Bronchial epithelial cell (primary cell): ENCODE measurements around the gene ABHD18. TPM values are rescaled to one million over a fixed set of nuclear protein-coding genes. Genes with fewer than 3 reads are reported as not detected.
"Not testable (repeated sequence)": the region's sequence is repeated elsewhere in the genome, so short reads cannot be mapped to it uniquely, and the experiment has no call there.

Experiments
- DNase-seq: peaks from one replicate; pipeline ENCODE4 v3.0.0-alpha.2; 2010; ENCODE audit warnings: low read depth
- FAIRE-seq: peaks from 2 replicates; lab custom pipeline; 2011; peaks lifted over from hg19 to GRCh38; lab: Jason Lieb, UNC
- H3K27me3 ChIP-seq: 2 replicates; pipeline ENCODE4 v1.5.1; 2011; ENCODE audit warnings: low read length; ENCODE audit not compliant: control insufficient read depth, insufficient read depth
- H3K36me3 ChIP-seq: 2 replicates; pipeline ENCODE4 v1.5.1; 2011; ENCODE audit warnings: low read length; ENCODE audit not compliant: control insufficient read depth, insufficient read depth
- H3K4me3 ChIP-seq: 2 replicates; pipeline ENCODE4 v1.5.1; 2011; ENCODE audit warnings: mild to moderate bottlenecking, low read depth, low read length, control low read depth
- CTCF ChIP-seq: IDR thresholded peaks from 2 replicates; pipeline ENCODE4 v1.5.1; 2011; ENCODE audit warnings: mild to moderate bottlenecking, moderate library complexity, low read length, control low read depth, inconsistent platforms; ENCODE audit not compliant: insufficient read depth, severe bottlenecking
- total RNA-seq: library from RNA; depleted of rRNA; stranded (reverse); fragments of >200 nt; gene quantifications from 2 replicates; pipeline ENCODE4 v1.2.1, GENCODE V29; 2014

The ABHD18 gene
- total RNA-seq, 1 donor from 2014 or later: 7.1 TPM

GRCh38 chr4:128031756-128032384 lies 66.7 kb downstream of the ABHD18 start:
- DNase-seq (no peak), FAIRE-seq (no peak)
- no peaks in the 10 kb centered on the region for H3K27me3 ChIP-seq
- H3K4me3 ChIP-seq: no peak overlapping the region
- H3K36me3 ChIP-seq: no peaks in the 10 kb centered on the region
- no peak for TF ChIP-seq CTCF

GRCh38 chr4:128039568-128039967 lies 74.4 kb downstream of the ABHD18 start:
- H3K27me3 ChIP-seq: no peaks in the 10 kb centered on the region
- DNase-seq (no peak), FAIRE-seq (no peak)
- H3K4me3 ChIP-seq: no peak overlapping the region
- TF ChIP-seq CTCF: no peak
- no peaks in the 10 kb centered on the region for H3K36me3 ChIP-seq

GRCh38 chr4:128047019-128047418 lies 81.8 kb downstream of the ABHD18 start:
- not testable (repeated sequence) for H3K4me3 ChIP-seq, H3K36me3 ChIP-seq, DNase-seq, FAIRE-seq, H3K27me3 ChIP-seq

DNA sequence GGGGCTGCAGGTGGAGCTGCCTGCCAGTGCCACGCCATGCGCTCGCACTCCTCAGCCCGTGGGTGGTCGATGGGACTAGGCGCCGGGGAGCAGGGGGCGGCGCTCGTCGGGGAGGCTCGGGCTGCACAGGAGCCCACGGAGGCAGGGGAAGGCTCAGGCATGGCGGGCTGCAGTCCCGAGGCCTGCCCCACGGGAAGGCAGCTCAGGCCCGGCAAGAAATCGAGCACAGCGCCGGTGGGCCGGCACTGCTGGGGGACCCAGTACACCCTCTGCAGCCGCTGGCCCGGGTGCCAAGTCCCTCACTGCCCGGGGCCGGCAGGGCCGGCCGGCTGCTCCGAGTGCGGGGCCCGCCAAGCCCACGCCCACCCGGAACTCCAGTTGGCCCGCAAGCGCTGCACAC lies 82.3 kb downstream of the ABHD18 start:
- not testable (repeated sequence) for H3K27me3 ChIP-seq, DNase-seq, FAIRE-seq, H3K36me3 ChIP-seq, H3K4me3 ChIP-seq

GRCh38 chr4:128051229-128051628 lies 86.0 kb downstream of the ABHD18 start:
- FAIRE-seq, H3K27me3 ChIP-seq, DNase-seq, H3K36me3 ChIP-seq, H3K4me3 ChIP-seq: not testable (repeated sequence)

- not testable (repeated sequence) for H3K36me3 ChIP-seq, H3K27me3 ChIP-seq, FAIRE-seq, H3K4me3 ChIP-seq, DNase-seq
These were observed 89.7 kb downstream of the ABHD18 start for GRCh38 chr4:128054907-128055306.

DNA sequence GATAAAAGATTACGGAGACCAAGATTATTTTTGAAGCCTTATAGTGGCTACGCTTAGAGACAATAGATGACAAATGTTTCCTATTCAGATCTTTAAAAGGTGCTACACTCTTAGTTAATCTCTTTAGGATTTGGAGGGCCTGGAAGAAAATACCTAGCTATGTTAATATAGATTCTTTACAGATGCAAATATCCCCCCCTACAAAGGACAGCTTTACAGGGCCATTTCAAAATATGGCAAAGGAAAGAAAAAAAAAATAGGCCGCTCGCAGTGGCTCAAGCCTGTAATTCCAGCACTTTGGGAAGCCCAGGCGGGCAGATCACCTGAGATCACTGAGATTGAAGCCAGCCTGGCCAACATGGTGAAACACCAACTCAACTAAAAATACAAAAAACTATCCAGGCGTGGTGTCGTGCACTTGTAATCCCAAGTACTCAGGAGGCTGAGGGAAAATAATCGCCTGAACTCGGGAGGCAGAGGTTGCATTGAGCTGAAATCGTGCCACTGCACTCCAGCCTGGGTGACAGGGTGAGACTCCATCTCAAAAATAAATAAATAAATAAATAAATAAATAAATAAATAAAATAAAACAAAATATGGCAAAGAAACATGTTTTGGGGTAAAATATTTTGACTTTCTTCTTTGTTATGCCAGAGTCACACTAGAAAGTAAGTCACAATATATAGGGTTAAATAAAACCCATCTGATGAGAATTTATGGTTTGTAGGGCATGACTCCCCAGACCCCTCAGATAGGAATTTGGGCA lies 90.4 kb downstream of the ABHD18 start:
- not testable (repeated sequence) for H3K27me3 ChIP-seq, FAIRE-seq, H3K36me3 ChIP-seq, H3K4me3 ChIP-seq, DNase-seq

GRCh38 chr4:128056396-128056795 lies 91.2 kb downstream of the ABHD18 start:
- DNase-seq: no peak
- TF ChIP-seq CTCF: no peak
- no peaks in the 10 kb centered on the region for H3K36me3 ChIP-seq
- H3K27me3 ChIP-seq: no peaks in the 10 kb centered on the region
- no peak for FAIRE-seq
- no peak overlapping the region for H3K4me3 ChIP-seq
